Fibroblast of lung (primary cell): ENCODE results near the gene QRICH2. TPM values are rescaled to one million over a fixed set of nuclear protein-coding genes. Genes with fewer than 3 reads are reported as not detected.

Experiments
- DNase-seq, 2 donors: peaks; one replicate each; pipeline versions ENCODE4 v3.0.0 to v3.0.0-alpha.2; 2010; ENCODE audit warnings: low read depth in 2 of 2
- H2AFZ ChIP-seq: 2 replicates; pipeline ENCODE4 v1.5.1; 2012; ENCODE audit warnings: low read length, control low read depth, inconsistent platforms
- H3K27ac ChIP-seq: 2 replicates; pipeline ENCODE4 v1.5.1; 2011; ENCODE audit warnings: low read length, control low read depth; ENCODE audit not compliant: insufficient read depth
- H3K27me3 ChIP-seq: 2 replicates; pipeline ENCODE4 v1.5.1; 2011; ENCODE audit warnings: mild to moderate bottlenecking, low read length; ENCODE audit not compliant: control insufficient read depth, insufficient read depth
- H3K36me3 ChIP-seq: 2 replicates; pipeline ENCODE4 v1.5.1; 2011; ENCODE audit warnings: low read length; ENCODE audit not compliant: control insufficient read depth, insufficient read depth
- H3K4me1 ChIP-seq: 2 replicates; pipeline ENCODE4 v1.5.1; 2011; ENCODE audit warnings: low read length; ENCODE audit not compliant: control insufficient read depth, insufficient read depth; ENCODE audit errors: extremely low read depth
- H3K4me2 ChIP-seq: 2 replicates; pipeline ENCODE4 v1.5.1; 2011; ENCODE audit warnings: low read length, control low read depth; ENCODE audit not compliant: insufficient read depth; ENCODE audit errors: extremely low read depth
- H3K4me3 ChIP-seq, 4 experiments: fragments of 200-600 bp in 1 of 4; sonication (generic) in 1 of 4; replicated peaks in 1 of 4; 2 replicates each; pipeline ENCODE4 v1.5.1; 2011 to 2016; ENCODE audit warnings: low read length in 4 of 4, low read depth in 3 of 4, mild to moderate bottlenecking in 3 of 4, control low read depth in 2 of 4, inconsistent platforms in 1 of 4, mixed read lengths in 1 of 4; ENCODE audit not compliant: insufficient read depth in 1 of 4; ENCODE audit errors: control extremely low read depth in 1 of 4
- H3K79me2 ChIP-seq: 2 replicates; pipeline ENCODE4 v1.5.1; 2012; ENCODE audit warnings: mild to moderate bottlenecking, low read length, inconsistent platforms; ENCODE audit not compliant: control insufficient read depth, insufficient read depth
- H3K9ac ChIP-seq: 2 replicates; pipeline ENCODE4 v1.5.1; 2011; ENCODE audit warnings: mild to moderate bottlenecking, low read length, control low read depth; ENCODE audit not compliant: insufficient read depth
- H3K9me3 ChIP-seq: 2 replicates; pipeline ENCODE4 v1.5.1; 2012; ENCODE audit warnings: low read depth, low read length; ENCODE audit not compliant: control insufficient read depth, insufficient read depth
- H4K20me1 ChIP-seq: 2 replicates; pipeline ENCODE4 v1.5.1; 2011; ENCODE audit warnings: low read length; ENCODE audit not compliant: control insufficient read depth, insufficient read depth; ENCODE audit errors: extremely low read depth
- EZH2 ChIP-seq: IDR thresholded peaks from 2 replicates; pipeline ENCODE4 v1.5.1; 2012; ENCODE audit warnings: low read length, control low read depth, mild to moderate bottlenecking; ENCODE audit errors: missing control alignments
- polyA plus RNA-seq, 2 donors: library from polyadenylated mRNA; depleted of rRNA in 1 of 2; stranded (reverse) in 1 of 2; unstranded in 1 of 2; fragments of >200 nt; gene quantifications; 2 replicates each; pipeline ENCODE4 v1.2.1, GENCODE V29; 2011 to 2012; ENCODE audit warnings: missing spikeins in 1 of 2
- total RNA-seq: library from RNA; depleted of rRNA; stranded (reverse); fragments of >200 nt; gene quantifications from 2 replicates; pipeline ENCODE4 v1.2.1, GENCODE V29; 2014
- TF ChIP-seq, protein P1 (sequence below), 2 donors: IDR thresholded peaks in 1 of 2; conservative IDR thresholded peaks in 1 of 2; 1 replicate in 1 of 2; 2 replicates in 1 of 2; pipeline ENCODE4 v1.5.1; 2011 to 2012; ENCODE audit warnings: low read length in 2 of 2, control low read depth in 1 of 2, inconsistent platforms in 1 of 2, low read depth in 1 of 2, mild to moderate bottlenecking in 1 of 2

The QRICH2 gene
- total and polyA plus RNA-seq, 2 donors (not counting 1 experiment from before 2014, with no cell fraction given), result 0.26 to 4.3 TPM

DNA sequence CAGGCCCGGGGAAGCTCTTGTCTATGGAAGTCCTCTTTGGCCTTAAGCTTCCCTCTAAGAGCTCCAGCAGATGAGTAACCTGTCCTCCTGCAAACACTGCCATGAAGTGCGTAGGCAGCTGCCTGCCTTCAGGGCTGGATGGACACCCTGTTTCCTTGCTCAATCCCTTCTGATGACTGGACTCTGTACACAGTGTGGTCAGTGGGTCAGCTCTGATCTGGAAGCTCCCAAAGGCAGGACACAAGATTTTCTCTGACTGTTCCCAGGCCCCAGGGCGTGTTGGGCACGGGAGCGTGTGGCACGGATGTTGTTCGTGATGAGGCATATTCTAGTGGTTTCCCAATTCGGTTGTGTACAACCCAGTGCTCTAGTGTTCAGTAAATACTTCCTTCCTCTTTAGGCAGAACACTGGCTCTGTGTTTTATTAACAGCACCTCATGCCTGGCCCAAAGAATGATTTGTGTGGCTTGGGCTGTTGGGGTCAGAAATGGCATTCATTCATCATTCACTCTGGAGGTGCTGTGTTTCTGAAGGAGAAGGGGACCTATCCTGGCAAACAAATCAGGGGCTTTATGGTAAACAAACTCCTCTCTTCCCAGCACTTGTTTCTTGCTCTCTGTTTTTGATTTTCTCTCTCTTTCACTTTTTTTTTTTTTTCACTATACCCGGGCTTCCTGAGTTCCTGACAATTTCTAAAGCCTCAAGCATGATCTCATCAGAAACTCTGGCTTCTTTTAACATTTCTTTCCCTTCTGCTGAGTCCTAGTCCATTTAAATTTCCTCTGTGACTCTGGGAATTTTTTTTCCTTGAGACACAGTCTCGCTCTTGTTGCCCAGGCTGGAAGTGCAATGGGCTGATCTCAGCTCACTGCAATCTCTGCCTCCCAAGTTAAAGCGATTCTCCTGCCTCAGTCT is 55.8 kb downstream of the QRICH2 start:
- peak overlapping the region; percentile 64 for H3K27ac ChIP-seq

DNA sequence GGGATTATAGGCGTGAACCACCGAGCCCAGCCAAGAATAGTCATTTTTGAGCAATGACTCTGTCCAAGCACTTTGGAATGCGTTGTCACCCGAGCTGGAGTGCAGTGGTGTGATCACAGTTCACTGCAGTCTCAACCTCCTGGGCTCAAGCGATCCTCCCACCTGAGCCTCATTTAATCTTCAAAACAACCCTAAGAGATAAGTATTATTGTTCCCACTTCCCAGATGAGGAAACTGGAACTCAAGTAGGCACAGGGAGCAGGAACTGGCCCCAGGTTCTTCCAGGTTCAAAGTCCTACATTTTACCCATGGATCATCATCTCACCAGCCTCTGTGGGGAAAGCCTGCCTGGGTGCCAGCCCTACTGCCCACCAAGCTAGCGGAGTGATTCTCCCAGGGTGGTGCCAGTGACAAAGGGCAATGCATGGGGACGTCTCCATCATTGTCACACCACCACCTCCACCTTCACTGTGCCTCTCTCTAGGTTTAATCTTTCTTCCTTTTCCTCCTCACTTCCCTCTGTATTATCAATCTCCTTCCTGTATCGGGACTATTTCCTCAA is 56.5 kb downstream of the QRICH2 start:
- Histone ChIP-seq H3K27me3 (peaks cover under 1% of the 10 kb centered on the region), H2AFZ (no peak overlapping the region), H3K9ac (no peak overlapping the region), H4K20me1 (no peaks in the 10 kb centered on the region), H3K4me2 (no peak overlapping the region), H3K79me2 (no peaks in the 10 kb centered on the region), H3K9me3 (no peaks in the 10 kb centered on the region), H3K36me3 (no peaks in the 10 kb centered on the region), H3K27ac (peak overlapping the region; percentile 64), H3K4me3 (no peak overlapping the region), H3K4me1 (peaks cover 8% of the 10 kb centered on the region)
- no peak for DNase-seq
- no peak for TF ChIP-seq EZH2
- TF ChIP-seq, protein P1, sequence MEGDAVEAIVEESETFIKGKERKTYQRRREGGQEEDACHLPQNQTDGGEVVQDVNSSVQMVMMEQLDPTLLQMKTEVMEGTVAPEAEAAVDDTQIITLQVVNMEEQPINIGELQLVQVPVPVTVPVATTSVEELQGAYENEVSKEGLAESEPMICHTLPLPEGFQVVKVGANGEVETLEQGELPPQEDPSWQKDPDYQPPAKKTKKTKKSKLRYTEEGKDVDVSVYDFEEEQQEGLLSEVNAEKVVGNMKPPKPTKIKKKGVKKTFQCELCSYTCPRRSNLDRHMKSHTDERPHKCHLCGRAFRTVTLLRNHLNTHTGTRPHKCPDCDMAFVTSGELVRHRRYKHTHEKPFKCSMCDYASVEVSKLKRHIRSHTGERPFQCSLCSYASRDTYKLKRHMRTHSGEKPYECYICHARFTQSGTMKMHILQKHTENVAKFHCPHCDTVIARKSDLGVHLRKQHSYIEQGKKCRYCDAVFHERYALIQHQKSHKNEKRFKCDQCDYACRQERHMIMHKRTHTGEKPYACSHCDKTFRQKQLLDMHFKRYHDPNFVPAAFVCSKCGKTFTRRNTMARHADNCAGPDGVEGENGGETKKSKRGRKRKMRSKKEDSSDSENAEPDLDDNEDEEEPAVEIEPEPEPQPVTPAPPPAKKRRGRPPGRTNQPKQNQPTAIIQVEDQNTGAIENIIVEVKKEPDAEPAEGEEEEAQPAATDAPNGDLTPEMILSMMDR (conservative IDR thresholded peaks at IDR 0.05 in 1 of 2, IDR thresholded peaks at IDR 0.05 in 1 of 2; ENCODE audit: low read depth in 1 of 2, low read length in 2 of 2), result no peak

More for the DNA sequence above, 55.8 kb downstream of the QRICH2 start:
- peak overlapping the region; percentile 2 for H3K4me2 ChIP-seq
- H3K27me3 ChIP-seq, result no peaks in the 10 kb centered on the region
- no peak overlapping the region for H3K9ac ChIP-seq
- peak; percentile 82 to 96 for DNase-seq
- no peaks in the 10 kb centered on the region for H3K36me3 ChIP-seq
- no peak for TF ChIP-seq EZH2
- TF ChIP-seq, protein P1 (conservative IDR thresholded peaks at IDR 0.05 in 1 of 2, IDR thresholded peaks at IDR 0.05 in 1 of 2; ENCODE audit: low read depth in 1 of 2, low read length in 2 of 2), result no peak
- no peaks in the 10 kb centered on the region for H3K79me2 ChIP-seq
- no peak overlapping the region for H3K4me3 ChIP-seq
- H3K9me3 ChIP-seq, result no peaks in the 10 kb centered on the region
- peaks cover 8% of the 10 kb centered on the region for H3K4me1 ChIP-seq
- H4K20me1 ChIP-seq, result no peaks in the 10 kb centered on the region
- no peak overlapping the region for H2AFZ ChIP-seq

DNA sequence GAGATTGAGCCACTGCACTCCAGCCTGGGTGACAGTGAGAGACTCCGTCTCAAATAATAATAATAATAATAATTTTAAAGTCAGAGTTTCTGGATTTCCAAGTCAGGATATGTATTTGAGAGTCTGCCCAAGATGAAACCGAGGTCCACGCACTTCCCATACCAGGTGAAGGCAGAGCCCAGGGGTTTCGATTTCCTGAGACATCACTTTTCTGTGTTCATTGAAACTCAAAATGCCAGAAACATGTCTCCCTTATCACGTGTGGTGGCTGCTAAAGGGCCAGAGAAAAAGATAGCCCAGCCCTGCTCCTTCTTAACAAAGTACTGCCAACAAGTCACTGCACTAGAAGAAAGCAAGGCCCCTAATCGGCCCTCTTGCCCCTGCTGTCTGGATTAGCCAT is 57.9 kb downstream of the QRICH2 start:
- Histone ChIP-seq H3K9ac (no peak overlapping the region), H3K4me1 (peaks cover 8% of the 10 kb centered on the region), H3K4me2 (no peak overlapping the region), H3K9me3 (no peaks in the 10 kb centered on the region), H3K27me3 (peaks cover 3% of the 10 kb centered on the region), H3K36me3 (no peaks in the 10 kb centered on the region), H3K27ac (no peak overlapping the region), H4K20me1 (no peaks in the 10 kb centered on the region), H3K4me3 (no peak overlapping the region), H3K79me2 (no peaks in the 10 kb centered on the region), H2AFZ (no peak overlapping the region)
- TF ChIP-seq, protein P1 (conservative IDR thresholded peaks at IDR 0.05 in 1 of 2, IDR thresholded peaks at IDR 0.05 in 1 of 2; ENCODE audit: low read depth in 1 of 2, low read length in 2 of 2), result no peak
- TF ChIP-seq EZH2, result no peak
- DNase-seq, result no peak
